ENCODE measurements around the gene YDJC. TPM values are rescaled to one million over a fixed set of nuclear protein-coding genes. Genes with fewer than 3 reads are reported as not detected.

The YDJC gene
- total and polyA plus RNA-seq, 9 of the 15 experiments (the other 6 are each of a cell fraction or from before 2014, with no cell fraction given): 13.5 to 871 (median 164) TPM

DNA sequence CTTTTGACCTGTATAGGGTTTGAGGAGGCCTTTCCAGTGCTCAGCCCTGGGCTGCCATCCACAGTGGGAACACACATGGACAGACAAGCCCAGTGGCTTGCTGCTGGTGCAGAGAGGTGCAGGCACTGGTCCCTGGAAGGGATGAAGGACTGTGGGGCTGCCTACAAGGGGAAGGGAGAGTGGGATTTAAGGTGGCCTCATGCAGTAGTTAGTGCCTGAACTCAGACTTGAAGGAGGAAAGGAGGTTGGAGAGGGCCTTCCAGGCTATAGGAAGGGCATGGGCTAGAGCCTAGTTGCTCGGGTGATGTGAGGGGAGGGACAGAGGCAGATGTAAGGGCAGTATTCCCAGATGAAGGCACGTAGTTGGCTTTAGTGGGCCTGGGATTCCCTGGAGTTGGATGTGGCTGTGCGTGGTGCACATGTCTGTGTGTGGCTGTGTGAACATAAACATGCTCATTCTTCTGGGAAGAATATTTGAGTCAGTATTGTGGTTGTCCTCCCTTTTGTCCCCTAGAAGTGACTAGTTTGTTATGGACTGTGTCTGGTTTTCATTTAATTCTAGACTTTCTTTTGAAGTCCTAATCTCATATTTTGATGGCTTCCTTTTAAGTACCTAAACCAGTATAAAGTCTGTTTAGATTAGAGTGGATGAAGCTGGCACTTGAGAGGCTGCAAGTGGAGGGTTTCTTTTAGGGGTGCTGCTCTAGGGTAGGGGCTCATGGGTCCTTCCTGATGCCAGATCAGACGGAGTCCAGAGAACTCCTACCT lies 18.4 kb downstream of the YDJC start (continued):
- TF ChIP-seq FOXK2 (conservative IDR thresholded peaks at IDR 0.05 in 1 of 2, IDR thresholded peaks at IDR 0.05 in 1 of 2; ENCODE audit: low read depth in 2 of 2): no peak
- TF ChIP-seq, protein P1, sequence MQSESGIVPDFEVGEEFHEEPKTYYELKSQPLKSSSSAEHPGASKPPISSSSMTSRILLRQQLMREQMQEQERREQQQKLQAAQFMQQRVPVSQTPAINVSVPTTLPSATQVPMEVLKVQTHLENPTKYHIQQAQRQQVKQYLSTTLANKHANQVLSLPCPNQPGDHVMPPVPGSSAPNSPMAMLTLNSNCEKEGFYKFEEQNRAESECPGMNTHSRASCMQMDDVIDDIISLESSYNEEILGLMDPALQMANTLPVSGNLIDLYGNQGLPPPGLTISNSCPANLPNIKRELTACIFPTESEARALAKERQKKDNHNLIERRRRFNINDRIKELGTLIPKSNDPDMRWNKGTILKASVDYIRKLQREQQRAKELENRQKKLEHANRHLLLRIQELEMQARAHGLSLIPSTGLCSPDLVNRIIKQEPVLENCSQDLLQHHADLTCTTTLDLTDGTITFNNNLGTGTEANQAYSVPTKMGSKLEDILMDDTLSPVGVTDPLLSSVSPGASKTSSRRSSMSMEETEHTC (IDR thresholded peaks at IDR 0.05): no peak
- no peak for TF ChIP-seq SAP30 (IDR thresholded peaks at IDR 0.05; ENCODE audit: borderline replicate concordance, insufficient read depth, low read depth, low read length, poor library complexity, severe bottlenecking)
- TF ChIP-seq, protein P2, sequence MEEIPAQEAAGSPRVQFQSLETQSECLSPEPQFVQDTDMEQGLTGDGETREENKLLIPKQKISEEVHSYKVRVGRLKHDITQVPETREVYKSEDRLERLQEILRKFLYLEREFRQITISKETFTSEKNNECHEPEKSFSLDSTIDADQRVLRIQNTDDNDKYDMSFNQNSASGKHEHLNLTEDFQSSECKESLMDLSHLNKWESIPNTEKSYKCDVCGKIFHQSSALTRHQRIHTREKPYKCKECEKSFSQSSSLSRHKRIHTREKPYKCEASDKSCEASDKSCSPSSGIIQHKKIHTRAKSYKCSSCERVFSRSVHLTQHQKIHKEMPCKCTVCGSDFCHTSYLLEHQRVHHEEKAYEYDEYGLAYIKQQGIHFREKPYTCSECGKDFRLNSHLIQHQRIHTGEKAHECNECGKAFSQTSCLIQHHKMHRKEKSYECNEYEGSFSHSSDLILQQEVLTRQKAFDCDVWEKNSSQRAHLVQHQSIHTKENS (CRISPR knock-in tag; IDR thresholded peaks at IDR 0.05): no peak
- TF ChIP-seq, protein P3, sequence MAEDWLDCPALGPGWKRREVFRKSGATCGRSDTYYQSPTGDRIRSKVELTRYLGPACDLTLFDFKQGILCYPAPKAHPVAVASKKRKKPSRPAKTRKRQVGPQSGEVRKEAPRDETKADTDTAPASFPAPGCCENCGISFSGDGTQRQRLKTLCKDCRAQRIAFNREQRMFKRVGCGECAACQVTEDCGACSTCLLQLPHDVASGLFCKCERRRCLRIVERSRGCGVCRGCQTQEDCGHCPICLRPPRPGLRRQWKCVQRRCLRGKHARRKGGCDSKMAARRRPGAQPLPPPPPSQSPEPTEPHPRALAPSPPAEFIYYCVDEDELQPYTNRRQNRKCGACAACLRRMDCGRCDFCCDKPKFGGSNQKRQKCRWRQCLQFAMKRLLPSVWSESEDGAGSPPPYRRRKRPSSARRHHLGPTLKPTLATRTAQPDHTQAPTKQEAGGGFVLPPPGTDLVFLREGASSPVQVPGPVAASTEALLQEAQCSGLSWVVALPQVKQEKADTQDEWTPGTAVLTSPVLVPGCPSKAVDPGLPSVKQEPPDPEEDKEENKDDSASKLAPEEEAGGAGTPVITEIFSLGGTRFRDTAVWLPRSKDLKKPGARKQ (CRISPR knock-in tag; IDR thresholded peaks at IDR 0.05): no peak
- no peak for TF ChIP-seq CHD2 (IDR thresholded peaks at IDR 0.05; ENCODE audit: low read depth, low read length)
- TF ChIP-seq, protein P4, sequence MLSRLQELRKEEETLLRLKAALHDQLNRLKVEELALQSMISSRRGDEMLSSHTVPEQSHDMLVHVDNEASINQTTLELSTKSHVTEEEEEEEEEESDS (CRISPR knock-in tag; IDR thresholded peaks at IDR 0.05): no peak
- no peak for TF ChIP-seq NR4A1 (CRISPR knock-in tag; IDR thresholded peaks at IDR 0.05)
- TF ChIP-seq NR4A1 (tag; IDR thresholded peaks at IDR 0.05): no peak
- TF ChIP-seq ZNF232 (CRISPR knock-in tag; IDR thresholded peaks at IDR 0.05): peak; percentile 60; the same call in 1 of the 2 replicates
- TF ChIP-seq, protein P5, sequence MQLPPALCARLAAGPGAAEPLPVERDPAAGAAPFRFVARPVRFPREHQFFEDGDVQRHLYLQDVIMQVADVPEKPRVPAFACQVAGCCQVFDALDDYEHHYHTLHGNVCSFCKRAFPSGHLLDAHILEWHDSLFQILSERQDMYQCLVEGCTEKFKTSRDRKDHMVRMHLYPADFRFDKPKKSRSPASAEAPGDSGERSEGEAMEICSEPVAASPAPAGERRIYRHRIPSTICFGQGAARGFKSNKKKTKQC (CRISPR knock-in tag; IDR thresholded peaks at IDR 0.05): no peak
- TF ChIP-seq PPARD (CRISPR knock-in tag; IDR thresholded peaks at IDR 0.05): no peak
- no peak for TF ChIP-seq NBN (IDR thresholded peaks at IDR 0.05; ENCODE audit: low read depth)
- TF ChIP-seq NR2F6 (CRISPR knock-in tag; IDR thresholded peaks at IDR 0.05): no peak
- no peak for TF ChIP-seq ZKSCAN8 (CRISPR knock-in tag; IDR thresholded peaks at IDR 0.05)
- no peak for TF ChIP-seq NCOR1 (IDR thresholded peaks at IDR 0.05)
- TF ChIP-seq CC2D1A (IDR thresholded peaks at IDR 0.05): no peak
- TF ChIP-seq HNRNPH1 (optimal IDR thresholded peaks at IDR 0.05; ENCODE audit: low read depth, low read length): no peak
- TF ChIP-seq, protein P6, sequence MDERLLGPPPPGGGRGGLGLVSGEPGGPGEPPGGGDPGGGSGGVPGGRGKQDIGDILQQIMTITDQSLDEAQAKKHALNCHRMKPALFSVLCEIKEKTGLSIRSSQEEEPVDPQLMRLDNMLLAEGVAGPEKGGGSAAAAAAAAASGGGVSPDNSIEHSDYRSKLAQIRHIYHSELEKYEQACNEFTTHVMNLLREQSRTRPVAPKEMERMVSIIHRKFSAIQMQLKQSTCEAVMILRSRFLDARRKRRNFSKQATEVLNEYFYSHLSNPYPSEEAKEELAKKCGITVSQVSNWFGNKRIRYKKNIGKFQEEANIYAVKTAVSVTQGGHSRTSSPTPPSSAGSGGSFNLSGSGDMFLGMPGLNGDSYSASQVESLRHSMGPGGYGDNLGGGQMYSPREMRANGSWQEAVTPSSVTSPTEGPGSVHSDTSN (CRISPR knock-in tag; IDR thresholded peaks at IDR 0.05; ENCODE audit: low read depth): no peak
- TF ChIP-seq, protein P6 (tag; conservative IDR thresholded peaks at IDR 0.05; ENCODE audit: low read depth): no peak

Measured in K562 (cell line).